Colonic mucosa (tissue), 4 donors: ENCODE measurements around the gene BET1L. TPM values are rescaled to one million over a fixed set of nuclear protein-coding genes. Genes with fewer than 3 reads are reported as not detected.

Experiments
- DNase-seq: peaks from one replicate; pipeline ENCODE4 v3.0.0-alpha.2; 2020
- H3K27ac ChIP-seq: fragments of 200-600 bp; one replicate; pipeline ENCODE4 v1.8.0; 2021
- H3K27me3 ChIP-seq: fragments of 200-600 bp; one replicate; pipeline ENCODE4 v1.8.0; 2021
- H3K36me3 ChIP-seq: fragments of 200-600 bp; one replicate; pipeline ENCODE4 v1.8.0; 2021
- H3K4me1 ChIP-seq: fragments of 200-600 bp; one replicate; pipeline ENCODE4 v1.8.0; 2021; ENCODE audit warnings: mild to moderate bottlenecking
- H3K4me3 ChIP-seq: fragments of 200-600 bp; one replicate; pipeline ENCODE4 v1.8.0; 2021
- H3K9ac ChIP-seq, 2 donors: one replicate each; pipeline ENCODE4 v1.7.0; 2013; ENCODE audit warnings: control low read depth in 2 of 2, low read depth in 2 of 2, low read length in 2 of 2
- H3K9me3 ChIP-seq: fragments of 200-600 bp; one replicate; pipeline ENCODE4 v1.8.0; 2021
- CTCF ChIP-seq: fragments of 200-600 bp; IDR thresholded peaks from one replicate; pipeline ENCODE4 v1.8.0; 2022; ENCODE audit warnings: antibody characterized with exemption, mild to moderate bottlenecking
- intact Hi-C: fragments of 100-400 bp; cut with DNase I; formaldehyde crosslinking; loops from one replicate; pipeline ENCODE4 v1.14.1; 2022
- total RNA-seq, 2 donors: library from RNA; stranded (reverse); fragmentation: NEBNext Ultra II Directional in 1 of 2; extraction: Animal tissue kit (Norgen Biotek cat#: 25700) in 1 of 2; gene quantifications; one replicate each; pipeline ENCODE4 v1.2.1, GENCODE V29; 2021
- donor health status: healthy.
- donor health status: DM: no; HTN: no; CAD: no.
- donor health status: DM: no; HTN: no; CAD: no.

BET1L gene
- total RNA-seq, 2 donors from 2014 or later, result 51.0 to 62.2 TPM

GRCh38 chr11:211741-212140 lies 4.5 kb upstream of the BET1L start:
- no peaks in the 10 kb centered on the region for H3K27me3 ChIP-seq
- no peak overlapping the region for H3K9ac ChIP-seq
- H3K27ac ChIP-seq, result no peak overlapping the region
- peaks cover 13% of the 10 kb centered on the region for H3K4me1 ChIP-seq
- peaks cover 26% of the 10 kb centered on the region for H3K36me3 ChIP-seq
- intact Hi-C loops, result no loop called here
- H3K4me3 ChIP-seq, result no peak overlapping the region
- H3K9me3 ChIP-seq, result no peaks in the 10 kb centered on the region
- TF ChIP-seq CTCF, result no peak
- no peak for DNase-seq

- H3K9ac ChIP-seq, result no peak overlapping the region
- H3K4me1 ChIP-seq, result peaks cover 13% of the 10 kb centered on the region
- DNase-seq, result no peak
- no peak overlapping the region for H3K4me3 ChIP-seq
- H3K9me3 ChIP-seq, result no peaks in the 10 kb centered on the region
- intact Hi-C loops, result no loop called here
- no peak overlapping the region for H3K27ac ChIP-seq
- H3K27me3 ChIP-seq, result no peaks in the 10 kb centered on the region
- peaks cover 26% of the 10 kb centered on the region for H3K36me3 ChIP-seq
- no peak for TF ChIP-seq CTCF
Measured at GRCh38 chr11:211295-211694, 4.1 kb upstream of the BET1L start.

GRCh38 chr11:210803-211180 lies 3.6 kb upstream of the BET1L start:
- DNase-seq, result peak; percentile 13
- no peak overlapping the region for H3K27ac ChIP-seq
- peaks cover 26% of the 10 kb centered on the region for H3K36me3 ChIP-seq
- intact Hi-C loops, result no loop called here
- no peaks in the 10 kb centered on the region for H3K9me3 ChIP-seq
- H3K27me3 ChIP-seq, result no peaks in the 10 kb centered on the region
- no peak for TF ChIP-seq CTCF
- peaks cover 17% of the 10 kb centered on the region for H3K4me1 ChIP-seq
- no peak overlapping the region for H3K4me3 ChIP-seq
- H3K9ac ChIP-seq, result no peak overlapping the region

GRCh38 chr11:210122-210802 lies 3.1 kb upstream of the BET1L start:
- DNase-seq, result peak; percentile 15

GRCh38 chr11:209275-210121 lies 2.3 kb upstream of the BET1L start:
- Histone ChIP-seq H3K9me3 (no peaks in the 10 kb centered on the region), H3K27me3 (no peaks in the 10 kb centered on the region), H3K4me1 (peaks cover 21% of the 10 kb centered on the region), H3K9ac (peak overlapping the region; percentile 71 to 100), H3K36me3 (peaks cover 24% of the 10 kb centered on the region), H3K27ac (peak overlapping the region; percentile 100), H3K4me3 (peak overlapping the region; percentile 99)
- TF ChIP-seq CTCF, result no peak
- intact Hi-C loops, result no loop called here
- peak; percentile 19 for DNase-seq

More at GRCh38 chr11:210122-210802, 3.1 kb upstream of the BET1L start:
- Histone ChIP-seq H3K4me3 (no peak overlapping the region), H3K36me3 (peaks cover 25% of the 10 kb centered on the region), H3K9me3 (no peaks in the 10 kb centered on the region), H3K9ac (peak overlapping the region in 1 of 2 donors; percentile 100), H3K27me3 (no peaks in the 10 kb centered on the region), H3K27ac (no peak overlapping the region), H3K4me1 (peaks cover 21% of the 10 kb centered on the region)
- TF ChIP-seq CTCF, result no peak
- intact Hi-C loops, result no loop called here
